Endothelial cell of umbilical vein (primary cell): ENCODE measurements around the gene RNF217. TPM values are rescaled to one million over a fixed set of nuclear protein-coding genes. Genes with fewer than 3 reads are reported as not detected.
A peak's percentile ranks its signal among the peaks of the same experiment; 100 is the strongest.

Experiments
- BruUV-seq: library from RNA; stranded (reverse); fragments of 400-500 nt; replicated peaks from 2 replicates; lab custom pipeline; 2021; lab: Mats Ljungman, UMichigan
- CTCF ChIA-PET: fragments of 300-600, 350-600 bp; sonication (Branson Sonifier 250); formaldehyde crosslinking; loops from one replicate; lab custom pipeline; 2021; ENCODE audit warnings: antibody characterized with exemption, inconsistent platforms; lab: Charles Lee
- POLR2A ChIA-PET: fragments of 300-600, 350-600 bp; sonication (Branson Sonifier 250); formaldehyde crosslinking; loops from one replicate; lab custom pipeline; 2021; ENCODE audit warnings: antibody characterized with exemption, inconsistent platforms; lab: Charles Lee
- DNase-seq: peaks from one replicate; pipeline ENCODE4 v3.0.0-alpha.2; 2011; ENCODE audit warnings: low read depth, low spot score
- FAIRE-seq: peaks from 2 replicates; lab custom pipeline; 2011; peaks lifted over from hg19 to GRCh38; lab: Jason Lieb, UNC
- H2AFZ ChIP-seq: 2 replicates; pipeline ENCODE4 v1.6.0; 2012; ENCODE audit warnings: low read depth, low read length, control low read depth, inconsistent platforms
- H3K27ac ChIP-seq: 2 replicates; pipeline ENCODE4 v1.5.1; 2011; ENCODE audit warnings: low read depth, mild to moderate bottlenecking, control low read depth, low read length, moderate library complexity; ENCODE audit not compliant: insufficient read depth
- H3K27me3 ChIP-seq, 2 experiments: 2 replicates each; pipeline versions ENCODE4 v1.6.0 to v1.6.1; 2011; ENCODE audit warnings: low read length in 2 of 2, mixed read lengths in 1 of 2; ENCODE audit not compliant: control insufficient read depth in 2 of 2, insufficient read depth in 2 of 2
- H3K36me3 ChIP-seq, 2 experiments: 2 replicates in 1 of 2; 3 replicates in 1 of 2; pipeline ENCODE4 v1.5.1; 2011; ENCODE audit warnings: low read length in 2 of 2, mild to moderate bottlenecking in 1 of 2, moderate library complexity in 1 of 2; ENCODE audit not compliant: control insufficient read depth in 2 of 2, insufficient read depth in 2 of 2; ENCODE audit errors: extremely low read depth in 1 of 2
- H3K4me1 ChIP-seq: 3 replicates; pipeline ENCODE4 v1.5.1; 2011; ENCODE audit warnings: mild to moderate bottlenecking, low read length; ENCODE audit not compliant: control insufficient read depth, insufficient read depth; ENCODE audit errors: extremely low read depth
- H3K4me2 ChIP-seq: 2 replicates; pipeline ENCODE4 v1.6.1; 2011; ENCODE audit warnings: low read length, control low read depth, mixed read lengths; ENCODE audit not compliant: insufficient read depth
- H3K4me3 ChIP-seq, 3 experiments: fragments of 200-600 bp in 1 of 3; sonication (generic), shearing (Covaris generic) in 1 of 3; replicated peaks in 1 of 3; 2 replicates each; pipeline ENCODE4 v1.5.1; 2011 to 2016; ENCODE audit warnings: control low read depth in 3 of 3, low read length in 3 of 3, mild to moderate bottlenecking in 2 of 3, inconsistent platforms in 1 of 3, low read depth in 1 of 3, moderate library complexity in 1 of 3; ENCODE audit not compliant: insufficient read depth in 1 of 3
- H3K79me2 ChIP-seq: 2 replicates; pipeline ENCODE4 v1.6.0; 2012; ENCODE audit warnings: low read length, inconsistent platforms; ENCODE audit not compliant: control insufficient read depth, insufficient read depth
- H3K9ac ChIP-seq: replicated peaks from 2 replicates; pipeline ENCODE3; 2011; ENCODE audit warnings: low read length, control low read depth; ENCODE audit not compliant: insufficient read depth; ENCODE audit errors: extremely low read depth
- H3K9me1 ChIP-seq: replicated peaks from 3 replicates; pipeline ENCODE4 v1.6.0; 2011; ENCODE audit warnings: mild to moderate bottlenecking, low read length; ENCODE audit not compliant: control insufficient read depth, insufficient read depth; ENCODE audit errors: extremely low read depth
- H3K9me3 ChIP-seq: replicated peaks from 2 replicates; pipeline ENCODE4 v1.5.1; 2012; ENCODE audit warnings: low read length, inconsistent platforms; ENCODE audit not compliant: control insufficient read depth, insufficient read depth
- H4K20me1 ChIP-seq: replicated peaks from 2 replicates; pipeline ENCODE3; 2011; ENCODE audit warnings: mild to moderate bottlenecking, low read length; ENCODE audit not compliant: control insufficient read depth, insufficient read depth; ENCODE audit errors: extremely low read depth
- EZH2 ChIP-seq: IDR thresholded peaks from 2 replicates; pipeline ENCODE4 v1.6.1; 2012; ENCODE audit warnings: borderline replicate concordance, low read depth, mild to moderate bottlenecking, moderate library complexity, low read length, inconsistent platforms; ENCODE audit not compliant: severe bottlenecking
- FOS ChIP-seq: IDR thresholded peaks from 2 replicates; pipeline ENCODE4 v1.6.1; 2011; ENCODE audit warnings: mild to moderate bottlenecking, low read length, moderate library complexity, borderline replicate concordance; ENCODE audit not compliant: insufficient read depth
- GATA2 ChIP-seq: IDR thresholded peaks from 2 replicates; pipeline ENCODE4 v1.7.0; 2011; ENCODE audit warnings: low read depth, mild to moderate bottlenecking, moderate library complexity, mixed read lengths, low read length; ENCODE audit not compliant: insufficient read length, insufficient read depth
- JUN ChIP-seq: IDR thresholded peaks from 2 replicates; pipeline ENCODE4 v1.6.1; 2011; ENCODE audit warnings: borderline replicate concordance, low read depth; ENCODE audit not compliant: insufficient read length, insufficient read depth
- MYC ChIP-seq: IDR thresholded peaks from one replicate; pipeline ENCODE4 v1.6.1; 2011; ENCODE audit warnings: mild to moderate bottlenecking, low read depth, low read length
- POLR2A ChIP-seq: IDR thresholded peaks from 2 replicates; pipeline ENCODE4 v1.6.1; 2012; ENCODE audit warnings: low read depth, mild to moderate bottlenecking, control low read depth, low read length
- POLR2AphosphoS5 ChIP-seq: IDR thresholded peaks from 2 replicates; pipeline ENCODE4 v1.6.1; 2012; ENCODE audit warnings: low read depth, mild to moderate bottlenecking, control low read depth, low read length, moderate library complexity; ENCODE audit not compliant: insufficient read depth
- dilution Hi-C: fragments of 300-500 bp; cut with MboI; formaldehyde crosslinking; loops from one replicate; pipeline ENCODE4 v1.15.0; 2019; ENCODE audit warnings: low sequenced_read_pairs; ENCODE audit not compliant: extremely low pct_ligation_motif_present
- intact Hi-C: fragments of 100-400 bp; cut with micrococcal nuclease; formaldehyde crosslinking; loops from one replicate; pipeline ENCODE4 v1.10.0; 2022
- polyA plus RNA-seq, 4 experiments: library from polyadenylated mRNA; depleted of rRNA in 3 of 4; stranded (reverse) in 3 of 4; unstranded in 1 of 4; fragments of >200 nt; gene quantifications; 2 replicates each; pipeline versions ENCODE4 v1.2.1 to v1.2.3, GENCODE V29; 2011 to 2012; ENCODE audit warnings: missing spikeins in 1 of 4
- total RNA-seq: library from RNA; stranded (reverse); gene quantifications from 2 replicates; pipeline ENCODE4 v1.2.3, GENCODE V29; 2021
- TF ChIP-seq, protein P1 (sequence below), 2 donors: IDR thresholded peaks; 1 replicate in 1 of 2; 2 replicates in 1 of 2; pipeline ENCODE4 v1.5.1; 2011; ENCODE audit warnings: low read length in 2 of 2, mild to moderate bottlenecking in 2 of 2, moderate library complexity in 2 of 2, control low read depth in 1 of 2, inconsistent platforms in 1 of 2, low read depth in 1 of 2; ENCODE audit not compliant: insufficient read depth in 1 of 2; ENCODE audit errors: extremely low read depth in 1 of 2
- TF ChIP-seq, protein P2 (sequence below): IDR thresholded peaks from 2 replicates; pipeline ENCODE4 v1.6.1; 2011; ENCODE audit not compliant: insufficient read depth, insufficient read length

RNF217 gene
- total and polyA plus RNA-seq, 2 donors (not counting 3 experiments of a cell fraction or from before 2014, with no cell fraction given) = 8.8 to 32.5 TPM

DNA sequence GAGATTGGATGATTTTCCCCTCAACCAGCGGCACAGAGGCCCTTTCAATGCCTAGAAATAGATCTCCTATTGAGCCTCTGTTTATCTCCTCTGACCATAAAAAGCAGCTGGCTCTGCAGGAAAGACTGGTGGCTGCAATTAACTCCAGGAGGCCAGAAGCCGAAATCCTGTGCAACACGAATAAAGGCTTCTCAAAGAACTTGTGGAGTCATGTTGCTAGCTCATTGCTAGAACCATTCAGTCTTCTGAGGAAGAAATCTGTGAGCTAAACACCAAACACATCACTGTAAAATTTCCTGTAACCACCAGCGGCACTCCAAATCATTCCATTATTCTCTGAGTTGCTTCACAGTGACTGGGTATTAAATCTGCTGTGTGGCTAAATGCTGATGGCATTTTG, 142.2 kb downstream of the RNF217 start:
- ChIA-PET POLR2A (no interaction called here), CTCF (interaction anchor here (0.6 to 1.8 kb wide), 3 partner anchors 9 to 234 kb away, joined by 4 to 9 read pairs (median 5); no protein-coding TSS in a partner anchor)
- peak; percentile 22 for DNase-seq
- Histone ChIP-seq H3K27me3 (no peaks in the 10 kb centered on the region), H3K27ac (no peak overlapping the region), H3K4me2 (no peak overlapping the region), H4K20me1 (no peaks in the 10 kb centered on the region), H3K9me3 (no peaks in the 10 kb centered on the region), H3K36me3 (no peaks in the 10 kb centered on the region), H3K4me3 (no peak overlapping the region), H3K9ac (no peak overlapping the region), H3K9me1 (no peaks in the 10 kb centered on the region), H2AFZ (peak overlapping the region; percentile 76), H3K4me1 (peaks cover 23% of the 10 kb centered on the region), H3K79me2 (no peaks in the 10 kb centered on the region)
- FAIRE-seq = peak; percentile 42
- BruUV-seq = no TSS peak
- TF ChIP-seq EZH2 (no peak), MYC (no peak), FOS (no peak), POLR2AphosphoS5 (no peak), JUN (no peak), GATA2 (no peak), POLR2A (no peak)
- TF ChIP-seq, protein P1, sequence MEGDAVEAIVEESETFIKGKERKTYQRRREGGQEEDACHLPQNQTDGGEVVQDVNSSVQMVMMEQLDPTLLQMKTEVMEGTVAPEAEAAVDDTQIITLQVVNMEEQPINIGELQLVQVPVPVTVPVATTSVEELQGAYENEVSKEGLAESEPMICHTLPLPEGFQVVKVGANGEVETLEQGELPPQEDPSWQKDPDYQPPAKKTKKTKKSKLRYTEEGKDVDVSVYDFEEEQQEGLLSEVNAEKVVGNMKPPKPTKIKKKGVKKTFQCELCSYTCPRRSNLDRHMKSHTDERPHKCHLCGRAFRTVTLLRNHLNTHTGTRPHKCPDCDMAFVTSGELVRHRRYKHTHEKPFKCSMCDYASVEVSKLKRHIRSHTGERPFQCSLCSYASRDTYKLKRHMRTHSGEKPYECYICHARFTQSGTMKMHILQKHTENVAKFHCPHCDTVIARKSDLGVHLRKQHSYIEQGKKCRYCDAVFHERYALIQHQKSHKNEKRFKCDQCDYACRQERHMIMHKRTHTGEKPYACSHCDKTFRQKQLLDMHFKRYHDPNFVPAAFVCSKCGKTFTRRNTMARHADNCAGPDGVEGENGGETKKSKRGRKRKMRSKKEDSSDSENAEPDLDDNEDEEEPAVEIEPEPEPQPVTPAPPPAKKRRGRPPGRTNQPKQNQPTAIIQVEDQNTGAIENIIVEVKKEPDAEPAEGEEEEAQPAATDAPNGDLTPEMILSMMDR (IDR thresholded peaks at IDR 0.05; ENCODE audit: extremely low read depth in 1 of 2, insufficient read depth in 1 of 2, low read depth in 1 of 2, low read length in 2 of 2) = no peak
- TF ChIP-seq, protein P2, sequence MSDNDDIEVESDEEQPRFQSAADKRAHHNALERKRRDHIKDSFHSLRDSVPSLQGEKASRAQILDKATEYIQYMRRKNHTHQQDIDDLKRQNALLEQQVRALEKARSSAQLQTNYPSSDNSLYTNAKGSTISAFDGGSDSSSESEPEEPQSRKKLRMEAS = no peak
- dilution Hi-C loops = loop anchor here (25.0 kb wide), 1 partner anchor 242 kb away; no protein-coding TSS in a partner anchor
- intact Hi-C loops = no loop called here
